ENCODE data around the gene WDHD1.
"Not testable (repeated sequence)": the region's sequence is repeated elsewhere in the genome, so short reads cannot be mapped to it uniquely, and the experiment has no call there.

WDHD1 gene

GRCh38 chr14:54952803-54953202, 74.1 kb downstream of the WDHD1 start:
- Histone ChIP-seq H3K36me3 (ENCODE audit: insufficient read depth, low read depth, low read length) (peaks cover 58% of the 10 kb centered on the region), H3K9me3 (ENCODE audit: insufficient read depth, low read depth, low read length) (peaks cover 12% of the 10 kb centered on the region)
- not testable (repeated sequence) for H3K27me3 ChIP-seq (ENCODE audit: insufficient read depth, low read length); H3K27ac ChIP-seq (ENCODE audit: low read length); H3K4me3 ChIP-seq (ENCODE audit: low read length); H3K9ac ChIP-seq (ENCODE audit: low read depth, low read length); H3K4me1 ChIP-seq (ENCODE audit: insufficient read depth, low read length)

DNA sequence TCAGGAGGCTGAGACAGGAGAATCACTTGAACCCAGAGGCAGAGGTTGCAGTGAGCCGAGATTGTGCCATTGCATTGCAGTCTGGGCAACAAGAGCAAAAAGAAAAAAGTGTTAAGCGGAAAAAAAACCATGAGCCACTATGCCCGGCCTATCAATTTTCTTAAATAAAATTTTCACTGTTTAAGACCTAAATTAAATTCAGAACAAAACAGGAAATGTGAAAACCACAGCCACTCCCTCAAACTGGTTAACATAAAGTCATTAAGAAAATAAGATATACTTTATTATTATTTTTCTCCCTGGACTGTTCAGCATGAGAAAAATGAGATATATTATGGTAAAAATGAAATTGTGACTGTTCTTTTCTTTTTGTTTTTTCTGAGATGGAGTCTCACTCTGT, 79.7 kb downstream of the WDHD1 start:
- H3K9ac ChIP-seq (ENCODE audit: low read depth, low read length) = no peak overlapping the region
- peaks cover 62% of the 10 kb centered on the region for H3K36me3 ChIP-seq (ENCODE audit: insufficient read depth, low read depth, low read length)
- H3K4me1 ChIP-seq (ENCODE audit: insufficient read depth, low read length) = peaks cover 5% of the 10 kb centered on the region; the same call in 1 of the 2 replicates
- H3K4me3 ChIP-seq (ENCODE audit: low read length) = no peak overlapping the region
- H3K27ac ChIP-seq (ENCODE audit: low read length) = no peak overlapping the region
- H3K9me3 ChIP-seq (ENCODE audit: insufficient read depth, low read depth, low read length) = peaks cover 12% of the 10 kb centered on the region
- H3K27me3 ChIP-seq (ENCODE audit: insufficient read depth, low read length) = no peaks in the 10 kb centered on the region

GRCh38 chr14:54946500-54946899, 80.4 kb downstream of the WDHD1 start:
- Histone ChIP-seq H3K27me3 (ENCODE audit: insufficient read depth, low read length) (no peaks in the 10 kb centered on the region), H3K9ac (ENCODE audit: low read depth, low read length) (no peak overlapping the region), H3K36me3 (ENCODE audit: insufficient read depth, low read depth, low read length) (peaks cover 63% of the 10 kb centered on the region), H3K9me3 (ENCODE audit: insufficient read depth, low read depth, low read length) (peaks cover 12% of the 10 kb centered on the region), H3K4me1 (ENCODE audit: insufficient read depth, low read length) (peaks cover 5% of the 10 kb centered on the region; the same call in 1 of the 2 replicates), H3K27ac (ENCODE audit: low read length) (no peak overlapping the region), H3K4me3 (ENCODE audit: low read length) (no peak overlapping the region)

GRCh38 chr14:54944737-54945391, 82.0 kb downstream of the WDHD1 start:
- no peaks in the 10 kb centered on the region for H3K27me3 ChIP-seq (ENCODE audit: insufficient read depth, low read length)
- peaks cover 79% of the 10 kb centered on the region for H3K36me3 ChIP-seq (ENCODE audit: insufficient read depth, low read depth, low read length)
- H3K9me3 ChIP-seq (ENCODE audit: insufficient read depth, low read depth, low read length) = peaks cover 12% of the 10 kb centered on the region
- H3K4me3 ChIP-seq (ENCODE audit: low read length) = no peak overlapping the region
- peaks cover 5% of the 10 kb centered on the region; the same call in 1 of the 2 replicates for H3K4me1 ChIP-seq (ENCODE audit: insufficient read depth, low read length)
- H3K9ac ChIP-seq (ENCODE audit: low read depth, low read length) = no peak overlapping the region
- H3K27ac ChIP-seq (ENCODE audit: low read length) = no peak overlapping the region

DNA sequence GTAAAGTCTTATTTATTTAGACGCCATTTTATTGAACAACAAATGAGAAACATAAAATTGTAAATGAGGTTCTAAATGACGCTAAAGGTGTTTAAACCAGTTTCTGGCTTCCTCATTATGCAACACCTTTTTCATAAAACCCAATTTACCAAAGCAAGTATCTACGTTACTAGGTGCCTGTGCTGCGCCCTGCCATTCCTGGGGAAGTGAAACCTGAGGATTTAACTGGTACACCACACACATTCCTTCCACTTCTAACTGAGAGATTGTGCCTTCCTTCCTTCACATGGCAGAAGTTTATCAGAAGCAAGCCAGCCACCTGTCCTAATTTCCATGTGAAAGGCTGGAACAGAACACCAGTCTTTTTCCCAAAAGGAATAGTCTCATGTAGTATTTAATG, 84.0 kb downstream of the WDHD1 start:
- Histone ChIP-seq H3K9ac (ENCODE audit: low read depth, low read length) (no peak overlapping the region), H3K27ac (ENCODE audit: low read length) (no peak overlapping the region), H3K4me1 (ENCODE audit: insufficient read depth, low read length) (peaks cover 5% of the 10 kb centered on the region; the same call in 1 of the 2 replicates), H3K9me3 (ENCODE audit: insufficient read depth, low read depth, low read length) (no peaks in the 10 kb centered on the region), H3K36me3 (ENCODE audit: insufficient read depth, low read depth, low read length) (peaks cover 76% of the 10 kb centered on the region), H3K27me3 (ENCODE audit: insufficient read depth, low read length) (no peaks in the 10 kb centered on the region), H3K4me3 (ENCODE audit: low read length) (no peak overlapping the region)

DNA sequence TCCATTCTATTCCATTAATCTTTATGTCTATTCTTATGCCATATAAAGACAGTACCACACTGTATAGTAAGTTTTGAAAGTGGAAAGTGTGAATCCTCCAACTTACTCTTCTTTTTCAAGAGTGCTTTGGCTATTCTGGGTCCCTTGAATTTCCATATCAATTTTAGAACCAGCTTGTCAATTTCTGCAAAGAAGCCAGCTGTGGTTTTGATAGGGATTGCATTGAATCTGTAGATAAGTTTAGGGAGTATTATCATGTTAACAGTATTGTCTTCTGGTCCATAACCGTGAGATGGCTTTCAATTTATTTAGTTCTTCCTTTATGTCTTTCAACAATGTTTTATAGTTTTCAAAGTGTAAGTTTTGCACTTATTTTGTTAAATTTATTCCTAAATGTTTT, 90.1 kb downstream of the WDHD1 start:
- Histone ChIP-seq H3K9me3 (ENCODE audit: insufficient read depth, low read depth, low read length) (no peaks in the 10 kb centered on the region), H3K9ac (ENCODE audit: low read depth, low read length) (no peak overlapping the region), H3K4me3 (ENCODE audit: low read length) (no peak overlapping the region), H3K27ac (ENCODE audit: low read length) (no peak overlapping the region), H3K27me3 (ENCODE audit: insufficient read depth, low read length) (no peaks in the 10 kb centered on the region), H3K36me3 (ENCODE audit: insufficient read depth, low read depth, low read length) (peaks cover 37% of the 10 kb centered on the region), H3K4me1 (ENCODE audit: insufficient read depth, low read length) (no peaks in the 10 kb centered on the region)

DNA sequence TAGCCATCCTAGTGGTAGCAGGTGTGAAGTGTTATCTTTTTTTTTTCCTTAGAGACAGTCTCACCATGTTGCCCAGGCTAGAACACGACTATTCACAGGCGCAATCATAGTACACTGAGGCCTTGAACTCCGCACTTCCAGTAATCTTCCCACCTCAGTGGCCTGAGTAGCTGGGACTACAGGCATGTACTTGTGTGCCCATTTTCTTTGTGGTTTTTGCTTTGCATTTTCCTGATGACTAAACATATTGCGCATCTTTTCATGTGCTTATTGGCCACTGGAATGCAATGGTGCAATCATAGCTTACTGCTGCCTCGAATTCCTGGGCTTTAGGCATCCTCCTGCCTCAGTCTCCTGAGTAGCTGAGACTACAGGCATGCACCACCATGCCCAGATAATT, 90.9 kb downstream of the WDHD1 start:
- H3K4me1 ChIP-seq (ENCODE audit: insufficient read depth, low read length) = no peaks in the 10 kb centered on the region
- no peak overlapping the region for H3K4me3 ChIP-seq (ENCODE audit: low read length)
- H3K36me3 ChIP-seq (ENCODE audit: insufficient read depth, low read depth, low read length) = peaks cover 31% of the 10 kb centered on the region
- H3K27ac ChIP-seq (ENCODE audit: low read length) = no peak overlapping the region
- H3K27me3 ChIP-seq (ENCODE audit: insufficient read depth, low read length) = no peaks in the 10 kb centered on the region
- no peaks in the 10 kb centered on the region for H3K9me3 ChIP-seq (ENCODE audit: insufficient read depth, low read depth, low read length)
- H3K9ac ChIP-seq (ENCODE audit: low read depth, low read length) = no peak overlapping the region

DNA sequence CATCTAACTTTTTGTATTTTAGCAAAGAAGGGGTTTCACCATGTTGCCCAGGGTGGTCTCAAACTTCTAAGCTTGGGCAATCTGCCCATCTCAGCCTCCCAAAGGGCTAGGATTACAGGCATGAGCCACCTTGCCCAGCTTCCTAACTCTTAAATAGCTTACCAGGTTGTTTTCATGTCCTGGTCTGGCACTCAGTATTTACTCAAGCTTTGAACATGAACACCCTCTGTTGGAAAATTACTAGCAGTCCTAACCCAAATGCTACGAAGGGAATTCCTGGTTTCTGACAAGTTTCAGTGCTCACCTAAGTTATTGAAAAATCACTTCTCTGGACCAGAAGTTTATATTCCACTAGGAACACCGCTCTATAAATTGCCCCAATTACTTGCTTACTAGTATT, 91.8 kb downstream of the WDHD1 start:
- no peak overlapping the region for H3K4me3 ChIP-seq (ENCODE audit: low read length)
- H3K36me3 ChIP-seq (ENCODE audit: insufficient read depth, low read depth, low read length) = peaks cover 23% of the 10 kb centered on the region
- no peaks in the 10 kb centered on the region for H3K4me1 ChIP-seq (ENCODE audit: insufficient read depth, low read length)
- no peaks in the 10 kb centered on the region for H3K9me3 ChIP-seq (ENCODE audit: insufficient read depth, low read depth, low read length)
- H3K27ac ChIP-seq (ENCODE audit: low read length) = no peak overlapping the region
- H3K9ac ChIP-seq (ENCODE audit: low read depth, low read length) = no peak overlapping the region
- H3K27me3 ChIP-seq (ENCODE audit: insufficient read depth, low read length) = no peaks in the 10 kb centered on the region

GRCh38 chr14:54933006-54933405, 93.9 kb downstream of the WDHD1 start:
- no peaks in the 10 kb centered on the region for H3K9me3 ChIP-seq (ENCODE audit: insufficient read depth, low read depth, low read length)
- no peaks in the 10 kb centered on the region for H3K4me1 ChIP-seq (ENCODE audit: insufficient read depth, low read length)
- H3K27me3 ChIP-seq (ENCODE audit: insufficient read depth, low read length) = no peaks in the 10 kb centered on the region
- no peak overlapping the region for H3K9ac ChIP-seq (ENCODE audit: low read depth, low read length)
- H3K4me3 ChIP-seq (ENCODE audit: low read length) = no peak overlapping the region
- H3K27ac ChIP-seq (ENCODE audit: low read length) = no peak overlapping the region
- H3K36me3 ChIP-seq (ENCODE audit: insufficient read depth, low read depth, low read length) = peaks cover 9% of the 10 kb centered on the region; the same call in 1 of the 2 replicates

DNA sequence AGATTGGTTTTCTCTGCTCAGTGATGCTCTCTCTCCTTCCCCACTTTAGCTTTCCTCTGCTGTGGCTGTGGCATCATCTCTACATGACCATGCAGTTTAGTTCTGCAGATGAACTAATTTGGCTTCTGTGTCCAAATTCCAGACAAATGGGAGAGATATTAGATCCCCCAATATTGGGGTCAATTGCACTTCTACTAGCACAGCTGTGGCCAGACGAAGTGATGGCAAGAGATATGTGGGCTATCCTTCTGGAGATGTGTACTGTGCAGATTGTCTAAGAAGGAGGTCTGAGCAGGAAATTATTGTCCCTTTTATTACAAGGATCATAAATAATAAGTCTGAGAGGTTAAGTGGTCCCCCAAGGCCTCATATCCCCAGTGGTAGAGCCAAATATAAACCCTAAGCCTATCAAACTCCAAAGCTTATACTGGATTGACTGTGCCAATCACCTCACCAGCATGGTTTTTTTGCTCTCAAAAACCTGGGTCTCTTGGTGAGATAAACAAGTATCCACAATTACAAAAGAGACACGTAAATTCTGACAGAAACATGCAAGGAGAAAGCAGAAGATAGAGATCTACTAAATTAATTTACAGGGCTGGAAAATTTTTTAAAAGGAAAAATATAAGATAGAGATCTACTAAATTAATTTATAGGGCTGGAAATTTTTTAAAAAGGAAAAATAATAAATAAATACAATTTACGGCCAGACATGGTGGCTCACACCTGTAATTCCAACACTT, 95.1 kb downstream of the WDHD1 start:
- no peaks in the 10 kb centered on the region for H3K4me1 ChIP-seq (ENCODE audit: insufficient read depth, low read length)
- H3K9ac ChIP-seq (ENCODE audit: low read depth, low read length) = no peak overlapping the region
- H3K27me3 ChIP-seq (ENCODE audit: insufficient read depth, low read length) = no peaks in the 10 kb centered on the region
- no peak overlapping the region for H3K4me3 ChIP-seq (ENCODE audit: low read length)
- no peaks in the 10 kb centered on the region for H3K9me3 ChIP-seq (ENCODE audit: insufficient read depth, low read depth, low read length)
- no peak overlapping the region for H3K27ac ChIP-seq (ENCODE audit: low read length)
- H3K36me3 ChIP-seq (ENCODE audit: insufficient read depth, low read depth, low read length) = peaks cover 4% of the 10 kb centered on the region; the same call in 1 of the 2 replicates

- no peaks in the 10 kb centered on the region for H3K27me3 ChIP-seq (ENCODE audit: insufficient read depth, low read length)
- no peaks in the 10 kb centered on the region for H3K9me3 ChIP-seq (ENCODE audit: insufficient read depth, low read depth, low read length)
- H3K27ac ChIP-seq (ENCODE audit: low read length) = no peak overlapping the region
- no peaks in the 10 kb centered on the region for H3K36me3 ChIP-seq (ENCODE audit: insufficient read depth, low read depth, low read length)
- H3K4me3 ChIP-seq (ENCODE audit: low read length) = no peak overlapping the region
- no peak overlapping the region for H3K9ac ChIP-seq (ENCODE audit: low read depth, low read length)
- H3K4me1 ChIP-seq (ENCODE audit: insufficient read depth, low read length) = no peaks in the 10 kb centered on the region
Measured at GRCh38 chr14:54931101-54931500, 95.8 kb downstream of the WDHD1 start.

GRCh38 chr14:54929556-54929955, 97.3 kb downstream of the WDHD1 start:
- Histone ChIP-seq H3K4me1 (ENCODE audit: insufficient read depth, low read length) (no peaks in the 10 kb centered on the region), H3K36me3 (ENCODE audit: insufficient read depth, low read depth, low read length) (no peaks in the 10 kb centered on the region), H3K4me3 (ENCODE audit: low read length) (no peak overlapping the region), H3K27me3 (ENCODE audit: insufficient read depth, low read length) (no peaks in the 10 kb centered on the region), H3K9me3 (ENCODE audit: insufficient read depth, low read depth, low read length) (no peaks in the 10 kb centered on the region), H3K9ac (ENCODE audit: low read depth, low read length) (no peak overlapping the region), H3K27ac (ENCODE audit: low read length) (no peak overlapping the region)

Data from iPS-20b (cell line).